SU-DHL-6 (cell line): ENCODE measurements around the gene RND1.

Source experiments
- EZH2phosphoT487 ChIP-seq: fragments of 200-600 bp; sonication (generic), shearing (Covaris generic); conservative IDR thresholded peaks from 2 replicates; pipeline ENCODE4 v1.6.1; 2018; ENCODE audit warnings: mild to moderate bottlenecking, antibody characterized with exemption, low read length, moderate library complexity, mixed read lengths
- TF ChIP-seq, protein P1 (sequence below): fragments of 200-600 bp; sonication (generic); IDR thresholded peaks from one replicate; pipeline ENCODE4 v1.5.1; 2017; ENCODE audit warnings: antibody characterized with exemption, mild to moderate bottlenecking, low read length, moderate library complexity; ENCODE audit not compliant: insufficient read depth, poor library complexity, severe bottlenecking

DNA sequence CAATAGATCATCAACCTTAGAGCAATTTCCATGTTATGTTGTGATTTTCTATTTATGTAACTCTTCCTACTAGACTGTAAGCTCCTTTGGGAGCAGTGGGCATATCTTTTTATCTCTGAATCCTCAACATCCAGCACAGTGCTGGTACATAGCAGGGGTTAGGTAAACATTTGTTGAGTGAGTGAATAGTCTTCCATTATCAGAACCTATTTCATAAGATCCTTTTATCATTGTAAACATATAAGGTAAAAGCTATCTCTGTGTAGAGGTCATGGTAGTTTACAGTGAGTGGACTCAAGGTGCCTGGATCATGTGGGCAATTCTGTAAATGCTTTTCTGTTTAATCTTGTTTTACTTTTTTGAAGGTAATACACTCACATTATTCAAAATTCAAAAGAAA, 44.5 kb upstream of the RND1 start:
- TF ChIP-seq, protein P1, sequence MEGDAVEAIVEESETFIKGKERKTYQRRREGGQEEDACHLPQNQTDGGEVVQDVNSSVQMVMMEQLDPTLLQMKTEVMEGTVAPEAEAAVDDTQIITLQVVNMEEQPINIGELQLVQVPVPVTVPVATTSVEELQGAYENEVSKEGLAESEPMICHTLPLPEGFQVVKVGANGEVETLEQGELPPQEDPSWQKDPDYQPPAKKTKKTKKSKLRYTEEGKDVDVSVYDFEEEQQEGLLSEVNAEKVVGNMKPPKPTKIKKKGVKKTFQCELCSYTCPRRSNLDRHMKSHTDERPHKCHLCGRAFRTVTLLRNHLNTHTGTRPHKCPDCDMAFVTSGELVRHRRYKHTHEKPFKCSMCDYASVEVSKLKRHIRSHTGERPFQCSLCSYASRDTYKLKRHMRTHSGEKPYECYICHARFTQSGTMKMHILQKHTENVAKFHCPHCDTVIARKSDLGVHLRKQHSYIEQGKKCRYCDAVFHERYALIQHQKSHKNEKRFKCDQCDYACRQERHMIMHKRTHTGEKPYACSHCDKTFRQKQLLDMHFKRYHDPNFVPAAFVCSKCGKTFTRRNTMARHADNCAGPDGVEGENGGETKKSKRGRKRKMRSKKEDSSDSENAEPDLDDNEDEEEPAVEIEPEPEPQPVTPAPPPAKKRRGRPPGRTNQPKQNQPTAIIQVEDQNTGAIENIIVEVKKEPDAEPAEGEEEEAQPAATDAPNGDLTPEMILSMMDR = no peak
- TF ChIP-seq EZH2phosphoT487 = no peak
